RWPE2 (cell line): ENCODE results near the gene ALG9.
A peak's percentile ranks its signal among the peaks of the same experiment; 100 is the strongest.
"Not testable (repeated sequence)": the region's sequence is repeated elsewhere in the genome, so short reads cannot be mapped to it uniquely, and the experiment has no call there.

Experiments used
- ATAC-seq: fragments of 200-7000 bp; cut with Tn5 transposase; 3 replicates; pipeline ENCODE4 v1.9.1; 2021; ENCODE audit warnings: low read depth
- DNase-seq: peaks from one replicate; pipeline ENCODE4 v3.0.0-alpha.2; 2020; ENCODE audit warnings: low spot score
- H3K27ac ChIP-seq: fragments of 450-650 bp; 2 replicates; pipeline ENCODE4 v1.5.1; 2017; ENCODE audit warnings: mild to moderate bottlenecking; ENCODE audit not compliant: poor library complexity, severe bottlenecking
- H3K27me3 ChIP-seq: fragments of 250-450 bp; sonication (Bioruptor Pico); 2 replicates; pipeline ENCODE4 v1.5.1; 2021; ENCODE audit warnings: mild to moderate bottlenecking, moderate library complexity; ENCODE audit not compliant: insufficient read depth, poor library complexity, severe bottlenecking
- H3K36me3 ChIP-seq: fragments of 250-450 bp; sonication (Bioruptor Pico); 2 replicates; pipeline ENCODE4 v1.5.1; 2020; ENCODE audit warnings: low read depth, mild to moderate bottlenecking, moderate library complexity
- H3K4me1 ChIP-seq: fragments of 250-450 bp; sonication (Bioruptor Pico); 2 replicates; pipeline ENCODE4 v1.5.1; 2021; ENCODE audit warnings: mild to moderate bottlenecking, moderate library complexity; ENCODE audit not compliant: insufficient read depth, poor library complexity, severe bottlenecking
- H3K4me3 ChIP-seq: fragments of 250-450 bp; sonication (Bioruptor Pico); 2 replicates; pipeline ENCODE4 v1.5.1; 2021; ENCODE audit warnings: mild to moderate bottlenecking, moderate library complexity; ENCODE audit not compliant: severe bottlenecking
- H3K9me3 ChIP-seq: fragments of 250-450 bp; sonication (Bioruptor Pico); 2 replicates; pipeline ENCODE4 v1.5.1; 2021; ENCODE audit warnings: mild to moderate bottlenecking, moderate library complexity; ENCODE audit not compliant: severe bottlenecking
- CTCF ChIP-seq: fragments of 450-650 bp; IDR thresholded peaks from one replicate; pipeline ENCODE4 v1.5.1; 2017; ENCODE audit warnings: mild to moderate bottlenecking, moderate library complexity; ENCODE audit not compliant: poor library complexity, severe bottlenecking

The ALG9 gene

GRCh38 chr11:111772535-111772934 is 98.8 kb downstream of the ALG9 start:
- no peak for DNase-seq
- Histone ChIP-seq H3K36me3 (no peaks in the 10 kb centered on the region), H3K4me3 (no peak overlapping the region), H3K9me3 (no peaks in the 10 kb centered on the region), H3K4me1 (no peaks in the 10 kb centered on the region), H3K27me3 (no peaks in the 10 kb centered on the region), H3K27ac (no peak overlapping the region)
- no peak for ATAC-seq
- no peak for TF ChIP-seq CTCF

GRCh38 chr11:111771205-111771604 is 100.2 kb downstream of the ALG9 start:
- H3K27me3 ChIP-seq, H3K4me1 ChIP-seq, DNase-seq, ATAC-seq, H3K9me3 ChIP-seq, H3K27ac ChIP-seq, H3K4me3 ChIP-seq, H3K36me3 ChIP-seq: not testable (repeated sequence)

GRCh38 chr11:111770581-111771134 is 100.7 kb downstream of the ALG9 start:
- Histone ChIP-seq H3K27me3 (no peaks in the 10 kb centered on the region), H3K4me1 (peaks cover 4% of the 10 kb centered on the region), H3K36me3 (no peaks in the 10 kb centered on the region), H3K4me3 (no peak overlapping the region), H3K27ac (no peak overlapping the region), H3K9me3 (no peaks in the 10 kb centered on the region)
- ATAC-seq (no peak), DNase-seq (no peak)
- no peak for TF ChIP-seq CTCF

DNA sequence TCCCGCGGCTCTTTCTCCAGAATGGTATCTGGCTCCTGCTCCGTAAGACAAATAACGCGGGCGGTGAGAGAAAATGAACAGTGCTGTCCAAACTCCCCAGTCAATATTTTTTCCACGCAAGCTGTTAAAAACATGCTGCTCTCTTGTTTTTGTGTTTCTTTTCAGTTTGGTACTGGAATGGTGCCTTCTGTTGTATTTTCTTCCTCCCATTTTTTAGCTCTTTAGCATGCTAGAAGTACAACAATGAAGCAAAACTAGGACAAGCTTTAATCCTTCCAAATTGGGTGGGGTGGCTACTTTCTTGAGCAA is 104.6 kb downstream of the ALG9 start:
- Histone ChIP-seq H3K36me3 (peaks cover 24% of the 10 kb centered on the region), H3K4me3 (peak overlapping the region; percentile 78), H3K27me3 (no peaks in the 10 kb centered on the region), H3K4me1 (peaks cover 4% of the 10 kb centered on the region), H3K9me3 (no peaks in the 10 kb centered on the region), H3K27ac (peak overlapping the region; percentile 51)
- DNase-seq, result no peak
- ATAC-seq, result no peak
- no peak for TF ChIP-seq CTCF

DNA sequence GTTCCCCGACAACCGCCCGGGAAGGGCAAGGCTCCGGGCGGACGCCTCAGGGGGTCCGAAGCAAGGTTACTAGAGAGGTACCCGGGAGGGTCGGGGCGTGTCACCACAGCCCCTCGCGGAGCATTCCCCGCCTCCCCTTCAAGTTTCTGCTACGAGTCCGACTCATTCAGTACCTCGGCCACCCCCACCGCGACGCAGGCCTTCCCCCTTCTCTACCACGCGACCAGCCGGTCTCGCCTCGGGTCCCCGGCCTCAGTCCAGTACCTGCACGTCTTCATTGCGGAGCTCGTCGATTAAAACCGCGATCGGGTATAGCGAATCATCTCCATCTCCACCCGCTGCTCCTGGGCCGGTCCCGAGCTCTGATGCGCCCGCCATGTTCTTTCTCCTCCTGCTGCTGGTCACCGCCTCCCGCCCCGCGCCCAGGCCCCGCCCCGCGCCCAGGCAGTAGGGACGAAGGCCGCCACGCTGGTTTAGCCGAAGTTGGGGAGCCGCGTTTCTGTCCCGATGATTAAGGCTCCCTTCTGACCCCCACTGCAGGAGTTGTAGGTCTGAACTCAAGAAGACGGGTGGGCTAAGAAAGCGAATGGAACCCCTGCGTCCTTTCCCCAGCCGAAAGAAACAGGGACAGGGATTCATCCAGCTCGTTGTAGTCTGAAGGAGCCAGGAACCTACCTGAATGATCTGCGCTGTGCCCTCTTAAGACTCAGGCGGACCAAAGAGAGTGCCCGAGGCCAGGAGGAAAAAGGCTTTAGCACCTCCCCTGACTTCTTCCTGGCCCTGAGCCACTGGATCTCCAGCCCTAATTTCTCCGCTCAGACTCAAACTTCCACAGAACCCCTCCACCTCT is 105.2 kb downstream of the ALG9 start, which contains the start of gene PPP2R1B:
TSS of gene PPP2R1B (minus strand) at position 406 of the 850 bp plus-strand sequence. CDS start at position 378, 28 bp downstream.
- Histone ChIP-seq H3K4me3 (peak within 1 kb of the TSS; percentile 78), H3K9me3 (no peaks in the 10 kb centered on the region), H3K4me1 (peaks cover 4% of the 10 kb centered on the region), H3K36me3 (peaks cover 27% of the 10 kb centered on the region), H3K27ac (peak within 1 kb of the TSS; percentile 51), H3K27me3 (no peaks in the 10 kb centered on the region)
- ATAC-seq (peak; percentile 91), DNase-seq (peak; percentile 81)
- TF ChIP-seq CTCF, result no peak
